ENCODE results near the gene C21orf58. TPM values are rescaled to one million over a fixed set of nuclear protein-coding genes. Genes with fewer than 3 reads are reported as not detected.

The C21orf58 gene
- polyA plus RNA-seq, 4 donors, result 9.6 to 13.3 (median 10.9) TPM

DNA sequence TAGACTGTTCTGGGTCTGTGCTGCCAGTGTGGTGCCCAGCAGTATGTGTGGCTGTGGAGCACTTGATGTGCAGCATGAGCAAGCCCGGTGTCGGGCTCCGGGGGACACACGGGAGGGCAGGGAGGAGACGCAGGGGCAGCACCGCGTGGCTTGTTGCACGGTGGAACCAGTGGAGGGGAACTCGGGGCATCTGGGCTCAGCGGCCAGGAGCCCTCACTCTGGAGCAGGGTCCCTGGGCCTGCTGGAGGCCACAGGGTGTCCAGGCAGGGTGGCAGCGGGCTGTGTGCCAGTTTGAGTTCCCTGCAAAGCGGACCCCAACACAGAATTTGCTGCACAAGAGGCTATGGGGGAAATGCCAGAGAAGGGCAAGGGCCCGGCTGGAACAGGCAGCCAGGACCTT is 30.8 kb upstream of the C21orf58 start:
- DNase-seq (ENCODE audit: low read depth in 4 of 4, low spot score in 3 of 4), result no peak

DNA sequence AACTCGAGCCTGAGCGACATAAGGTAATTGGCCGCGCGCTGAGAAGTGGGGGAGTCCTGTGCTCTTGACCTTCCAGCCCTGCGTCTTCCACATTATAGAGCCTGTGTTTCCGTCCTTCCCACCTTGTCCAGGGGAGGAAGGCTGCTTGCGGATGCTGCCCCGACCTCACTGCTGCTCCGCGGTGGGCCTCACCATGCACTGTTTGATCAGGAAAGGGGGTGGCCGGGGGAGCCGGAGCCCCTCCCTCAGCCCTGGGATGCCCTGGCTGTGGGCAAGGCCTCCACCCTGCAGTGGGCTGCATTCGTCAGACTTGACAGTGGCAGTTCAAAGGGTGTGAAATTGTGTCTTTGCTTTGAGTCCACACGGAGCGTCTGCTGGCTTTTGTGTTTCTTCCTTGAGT is 30.4 kb upstream of the C21orf58 start:
- DNase-seq (ENCODE audit: low read depth in 4 of 4, low spot score in 3 of 4), result no peak

DNA sequence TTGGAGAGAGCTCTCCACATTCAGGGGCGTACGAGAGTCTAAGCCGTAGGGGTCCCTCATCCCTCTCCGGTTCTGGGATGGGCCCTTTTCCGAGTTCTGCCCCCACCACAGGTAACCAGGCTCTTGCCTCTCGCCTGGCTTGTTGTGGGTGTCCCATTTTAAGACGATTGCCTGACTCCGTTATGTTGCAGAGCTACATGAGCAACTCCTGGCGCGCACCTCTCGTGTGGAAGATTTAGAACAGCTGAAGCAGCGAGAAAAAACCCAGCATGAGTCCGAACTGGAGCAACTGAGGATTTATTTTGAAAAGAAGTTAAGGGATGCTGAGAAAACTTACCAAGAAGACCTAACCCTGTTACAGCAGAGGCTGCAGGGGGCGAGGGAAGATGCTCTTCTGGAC is 29.2 kb upstream of the C21orf58 start:
- no peak for DNase-seq (ENCODE audit: low read depth in 4 of 4, low spot score in 3 of 4)

DNA sequence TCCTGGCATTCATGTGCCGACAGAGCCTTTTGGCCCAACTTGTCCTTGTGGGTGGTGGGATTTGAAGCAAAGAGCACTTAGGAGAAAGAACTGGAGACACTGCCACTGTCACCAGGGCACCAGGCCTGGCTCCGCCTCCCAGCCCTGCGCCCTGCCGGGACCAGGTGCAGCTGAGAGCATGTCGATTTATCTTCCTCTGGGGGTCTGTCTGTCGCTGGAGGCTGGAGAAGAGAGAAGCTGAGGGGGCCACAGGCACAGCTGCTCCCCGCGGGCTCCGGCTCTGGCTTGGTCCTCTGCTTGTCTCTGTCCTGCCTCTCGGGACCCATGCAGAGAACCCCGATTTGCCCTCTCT is 28.5 kb upstream of the C21orf58 start:
- no peak for DNase-seq (ENCODE audit: low read depth in 4 of 4, low spot score in 3 of 4)

DNA sequence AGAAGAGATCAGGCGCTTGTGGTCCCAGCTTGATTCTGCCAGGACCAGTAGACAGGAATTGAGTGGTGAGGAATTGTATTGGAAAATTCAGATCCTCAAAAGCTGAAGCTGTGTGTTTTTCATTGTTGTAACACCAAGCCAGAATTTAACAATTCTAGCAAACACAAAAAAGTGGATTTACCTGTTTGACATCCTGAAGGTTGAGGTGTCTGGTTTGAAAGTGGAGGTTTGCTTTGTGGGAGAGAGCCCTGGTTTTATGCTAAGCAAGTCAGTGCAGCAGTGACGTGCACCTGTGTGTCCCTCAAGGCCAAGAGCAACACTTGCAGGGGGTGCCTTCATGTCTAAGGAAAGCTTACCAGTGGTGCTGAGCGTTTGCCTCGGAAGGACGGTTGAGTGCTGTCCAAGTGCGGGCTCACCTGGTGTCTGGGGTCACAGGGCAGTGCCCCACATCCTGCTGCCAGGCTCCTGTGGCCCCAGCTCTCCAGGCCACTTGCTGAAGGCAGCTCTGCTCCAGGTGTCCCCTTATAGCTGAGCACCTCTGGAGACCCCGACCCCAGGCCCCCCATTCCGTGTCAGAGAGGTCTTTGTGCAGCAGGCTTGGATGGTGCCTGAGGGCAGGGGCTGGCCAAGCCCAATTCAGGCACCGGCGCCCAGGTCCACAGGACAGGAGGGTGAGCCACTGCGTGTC is 27.9 kb upstream of the C21orf58 start:
- no peak for DNase-seq (ENCODE audit: low read depth in 4 of 4, low spot score in 3 of 4)

DNA sequence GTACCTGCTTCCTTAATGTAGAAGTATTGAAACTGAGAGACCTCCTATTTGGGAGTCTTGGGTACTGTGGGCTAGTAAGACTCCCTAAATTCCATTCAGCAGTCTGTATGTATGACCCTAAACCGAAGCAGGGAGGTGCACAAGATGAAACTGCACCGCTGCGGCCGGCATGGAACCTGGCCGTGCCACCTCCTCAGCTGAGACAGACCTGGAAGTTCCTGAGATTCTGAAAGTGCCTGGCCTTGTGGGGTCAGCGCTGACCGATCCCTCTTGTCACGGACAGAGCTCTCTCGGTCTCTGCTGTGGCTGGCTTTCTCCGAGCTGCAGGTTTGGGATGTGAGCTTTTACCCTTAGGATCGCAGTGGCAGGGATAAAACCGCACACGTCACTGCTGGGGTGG is 27.3 kb upstream of the C21orf58 start:
- DNase-seq (ENCODE audit: low read depth in 4 of 4, low spot score in 3 of 4), result no peak

DNA sequence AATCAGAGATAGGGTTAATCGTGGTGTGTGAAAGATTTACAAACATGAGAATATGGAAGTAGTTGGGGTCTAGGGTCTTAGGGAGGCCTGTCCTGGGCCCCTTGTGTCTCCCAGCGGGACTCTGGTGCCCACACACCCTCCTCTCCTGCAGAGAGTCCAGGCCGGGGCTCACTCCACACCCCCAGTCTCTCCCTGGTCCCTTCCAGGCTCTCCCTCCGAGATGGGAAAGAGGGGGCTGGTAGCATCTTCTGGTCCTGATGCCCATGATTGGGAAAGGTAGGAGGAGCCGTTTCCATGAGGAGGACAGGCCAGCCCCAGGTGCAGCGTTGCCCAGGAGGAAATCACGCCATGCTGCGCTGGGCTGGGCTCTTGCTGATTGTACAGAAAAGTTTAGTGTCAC is 26.9 kb upstream of the C21orf58 start:
- no peak for DNase-seq (ENCODE audit: low read depth in 4 of 4, low spot score in 3 of 4)

DNA sequence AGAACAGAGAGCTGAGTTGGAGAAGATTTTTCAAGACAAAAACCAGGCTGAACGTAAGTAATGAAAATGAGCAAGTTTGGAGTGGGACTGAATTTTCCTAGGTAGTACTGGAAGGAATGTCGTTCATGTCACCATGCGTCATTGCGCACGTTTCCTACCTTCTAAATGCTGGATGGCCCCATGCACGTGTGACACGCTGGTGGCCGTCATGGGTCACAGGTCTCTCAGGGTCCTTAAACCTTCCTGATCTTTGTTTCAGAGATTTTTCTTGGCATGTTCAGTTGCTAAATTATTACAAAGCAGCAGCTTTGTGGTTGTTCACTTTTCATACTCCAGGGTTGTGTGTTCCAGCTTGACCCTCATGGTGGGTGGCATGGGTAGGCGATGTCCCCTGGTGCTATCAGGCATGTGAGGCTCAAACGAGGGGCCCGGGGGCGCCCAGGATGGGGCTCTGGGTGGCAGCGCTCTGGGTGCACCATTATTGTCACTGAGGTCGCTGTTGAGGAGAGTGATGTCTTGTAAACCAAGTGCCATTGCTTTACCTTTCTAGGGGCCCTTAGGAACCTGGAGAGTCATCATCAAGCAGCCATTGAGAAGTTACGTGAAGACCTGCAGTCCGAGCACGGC is 25.6 kb upstream of the C21orf58 start:
- DNase-seq (ENCODE audit: low read depth in 4 of 4, low spot score in 3 of 4), result no peak

DNA sequence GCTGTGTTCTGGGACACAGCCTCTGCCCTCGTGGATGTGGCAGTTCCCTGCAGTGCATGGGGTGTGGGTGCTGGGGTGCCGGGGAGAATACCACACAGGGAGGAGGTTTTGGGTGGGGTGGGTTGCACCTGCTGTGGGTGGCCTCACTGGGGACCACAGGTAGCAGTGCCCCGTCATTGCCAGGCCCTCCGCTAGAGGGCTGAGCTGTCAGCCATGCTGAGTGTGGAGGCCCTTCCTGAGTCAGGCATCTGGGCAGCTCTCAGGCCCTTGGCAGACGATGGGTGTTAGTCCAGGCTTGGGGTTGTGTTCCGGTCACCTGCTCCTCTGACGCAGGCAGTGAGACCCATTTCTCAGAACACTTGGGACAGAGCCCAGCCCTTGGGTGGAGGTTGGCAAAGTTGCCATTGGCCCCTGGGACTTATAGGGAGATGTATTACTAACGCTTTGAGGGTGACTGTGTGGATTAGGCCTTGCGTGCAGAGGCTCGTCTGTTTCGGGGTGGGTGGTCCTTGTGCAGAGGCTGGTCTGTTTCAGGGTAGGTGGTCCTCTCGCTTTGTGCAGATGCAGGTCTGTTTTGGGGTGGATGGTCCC is 24.2 kb upstream of the C21orf58 start:
- DNase-seq (ENCODE audit: low read depth in 4 of 4, low spot score in 3 of 4), result no peak

DNA sequence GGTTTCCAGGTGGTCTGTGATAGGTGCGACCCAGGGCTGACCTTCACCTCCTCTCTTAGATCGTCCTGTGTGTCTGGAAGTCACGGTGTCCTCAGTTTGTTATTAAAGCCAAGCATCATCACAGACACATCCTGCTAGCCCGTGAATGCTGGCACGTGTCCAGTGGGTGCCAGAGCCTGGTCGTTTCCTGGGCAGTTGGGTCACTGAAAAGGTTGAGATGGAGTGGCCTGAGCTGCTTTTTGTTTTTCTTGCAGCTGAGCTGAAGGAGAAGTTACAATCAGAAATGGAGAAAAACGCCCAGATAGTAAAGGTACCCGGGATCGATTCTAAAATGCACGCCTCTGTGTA is 23.5 kb upstream of the C21orf58 start:
- DNase-seq (ENCODE audit: low read depth in 4 of 4, low spot score in 3 of 4), result no peak

DNA sequence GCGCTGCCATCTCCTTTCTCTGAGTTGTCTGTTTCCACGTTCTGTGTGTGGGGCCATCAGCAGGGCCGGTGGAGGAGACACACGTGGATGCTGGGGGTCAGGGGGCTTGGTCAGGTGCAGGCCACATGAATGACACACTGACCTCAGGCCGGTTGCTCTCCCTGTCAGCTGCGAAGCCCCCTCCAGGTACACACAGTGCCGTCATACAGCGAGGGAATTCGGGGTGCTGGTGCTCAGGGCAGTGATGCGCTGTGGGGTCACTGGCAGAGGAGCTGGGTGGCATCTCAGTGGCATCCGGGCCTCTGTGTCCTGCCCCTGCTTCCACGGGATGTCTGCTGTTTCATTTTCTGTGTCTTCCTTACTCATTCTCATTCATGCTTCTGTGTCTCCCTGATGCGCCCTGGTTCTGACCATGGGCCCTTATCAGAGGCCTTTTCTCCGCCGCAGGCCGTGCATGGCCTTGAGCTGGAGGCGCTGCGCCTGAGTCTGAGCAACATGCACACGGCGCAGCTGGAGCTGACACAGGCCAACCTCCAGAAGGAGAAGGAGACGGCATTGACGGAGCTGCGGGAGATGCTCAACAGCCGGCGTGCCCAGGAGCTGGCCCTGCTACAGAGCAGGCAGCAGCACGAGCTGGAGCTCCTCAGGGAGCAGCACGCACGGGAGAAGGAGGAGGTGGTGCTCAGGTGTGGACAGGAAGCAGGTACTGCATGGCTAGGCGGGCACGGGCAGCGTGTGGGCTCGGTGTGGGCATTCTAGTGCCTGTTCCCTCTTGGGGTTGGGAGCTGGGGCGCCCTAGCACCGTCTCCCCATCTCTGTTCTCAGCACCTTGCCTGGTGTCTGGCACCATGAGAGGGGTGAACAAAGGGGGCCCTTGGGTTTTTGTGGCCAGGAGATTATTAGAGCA is 22.9 kb upstream of the C21orf58 start:
- DNase-seq (ENCODE audit: low read depth in 4 of 4, low spot score in 3 of 4), result no peak

DNA sequence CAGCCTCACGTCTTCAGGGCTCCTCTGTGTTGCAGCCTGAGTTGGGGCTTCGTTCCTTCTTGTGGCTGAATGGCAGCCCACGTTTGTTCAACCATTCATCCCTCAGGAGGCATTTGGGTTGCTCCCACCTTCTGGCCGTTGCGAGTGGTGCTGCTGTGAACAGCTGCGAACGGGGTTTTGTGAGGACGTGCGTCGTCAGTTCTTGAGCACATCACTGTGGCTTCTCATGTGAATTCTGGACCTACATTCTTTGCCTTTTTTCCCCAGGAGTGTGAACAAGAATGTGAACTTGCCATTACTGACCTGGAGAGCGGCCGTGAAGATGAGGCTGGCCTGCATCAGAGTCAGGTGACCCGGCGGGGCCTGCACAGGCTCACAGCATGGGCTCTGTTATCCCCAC is 22.2 kb upstream of the C21orf58 start:
- DNase-seq (ENCODE audit: low read depth in 4 of 4, low spot score in 3 of 4), result no peak

DNA sequence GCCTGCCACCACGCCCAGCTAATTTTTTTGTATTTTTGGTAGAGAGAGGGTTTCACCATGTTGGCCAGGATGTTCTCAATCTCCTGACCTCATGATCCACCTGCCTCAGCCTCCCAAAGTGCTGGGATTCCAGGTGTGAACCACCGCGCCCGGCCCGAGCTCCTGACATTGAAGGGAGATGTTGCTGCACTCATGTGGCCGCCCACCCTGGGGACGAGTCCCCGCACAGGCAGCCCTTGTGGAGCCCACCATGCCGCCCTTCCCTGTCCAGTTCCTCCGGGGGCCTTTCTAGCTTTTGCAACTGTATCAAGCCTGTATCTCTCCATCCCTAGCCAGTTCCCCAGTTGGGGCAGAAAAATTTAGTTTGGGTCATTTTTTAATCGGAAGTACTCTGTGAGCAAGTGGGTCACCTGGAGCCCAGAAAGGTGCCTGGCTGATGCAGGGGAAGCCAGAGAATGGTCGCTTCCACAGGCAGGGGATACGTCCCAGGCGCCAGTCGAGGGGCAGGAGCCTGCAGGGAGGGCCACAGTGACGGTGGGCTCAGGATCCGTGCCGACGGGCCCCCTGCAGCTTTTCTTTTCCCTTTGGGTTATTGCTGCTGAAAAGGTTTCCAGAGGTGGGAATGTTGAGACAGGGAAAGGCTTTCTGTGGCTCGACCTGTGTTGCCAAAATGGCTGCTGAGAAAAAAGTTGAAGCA is 20.7 kb upstream of the C21orf58 start:
- DNase-seq (ENCODE audit: low read depth in 4 of 4, low spot score in 3 of 4), result no peak

DNA sequence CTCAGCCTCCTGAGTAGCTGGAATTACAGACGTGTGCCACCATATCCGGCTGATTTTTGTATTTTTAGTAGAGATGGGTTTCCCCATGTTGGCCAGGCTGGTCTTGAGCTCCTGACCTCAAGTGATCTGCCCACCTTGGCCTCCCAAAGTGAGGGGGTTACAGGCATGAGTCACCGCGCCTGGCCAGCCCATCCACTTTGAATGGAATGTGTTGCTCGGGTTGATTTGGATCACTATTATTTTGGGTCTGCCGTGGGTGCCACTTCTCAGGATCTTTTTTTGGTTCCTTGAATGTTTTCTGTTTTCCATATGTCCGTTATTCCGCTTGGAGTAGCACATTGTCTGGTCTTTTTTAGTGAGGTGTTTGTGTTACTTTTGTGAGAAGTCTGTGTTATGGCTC is 17.3 kb upstream of the C21orf58 start:
- no peak for DNase-seq (ENCODE audit: low read depth in 4 of 4, low spot score in 3 of 4)

DNA sequence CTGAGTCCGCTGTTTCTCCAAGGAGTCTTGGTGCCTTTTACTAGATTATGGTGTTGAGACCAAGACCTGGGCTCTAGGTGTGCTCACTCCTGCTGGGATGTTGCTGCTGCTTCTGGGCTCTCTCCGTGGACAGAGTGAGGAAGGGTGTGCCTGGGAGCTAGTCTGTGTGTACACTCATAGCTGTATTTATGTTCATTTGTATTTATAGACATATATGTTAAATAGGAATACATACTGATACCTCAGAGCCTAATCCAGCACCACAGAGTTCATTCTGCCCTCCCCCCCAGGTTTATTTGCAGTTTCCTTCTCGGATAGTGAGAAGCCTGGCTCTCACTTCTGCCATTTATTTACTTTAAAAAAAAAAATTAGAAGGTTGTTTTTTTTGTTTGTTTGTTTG is 12.9 kb upstream of the C21orf58 start:
- DNase-seq (ENCODE audit: low read depth in 4 of 4, low spot score in 3 of 4), result no peak

DNA sequence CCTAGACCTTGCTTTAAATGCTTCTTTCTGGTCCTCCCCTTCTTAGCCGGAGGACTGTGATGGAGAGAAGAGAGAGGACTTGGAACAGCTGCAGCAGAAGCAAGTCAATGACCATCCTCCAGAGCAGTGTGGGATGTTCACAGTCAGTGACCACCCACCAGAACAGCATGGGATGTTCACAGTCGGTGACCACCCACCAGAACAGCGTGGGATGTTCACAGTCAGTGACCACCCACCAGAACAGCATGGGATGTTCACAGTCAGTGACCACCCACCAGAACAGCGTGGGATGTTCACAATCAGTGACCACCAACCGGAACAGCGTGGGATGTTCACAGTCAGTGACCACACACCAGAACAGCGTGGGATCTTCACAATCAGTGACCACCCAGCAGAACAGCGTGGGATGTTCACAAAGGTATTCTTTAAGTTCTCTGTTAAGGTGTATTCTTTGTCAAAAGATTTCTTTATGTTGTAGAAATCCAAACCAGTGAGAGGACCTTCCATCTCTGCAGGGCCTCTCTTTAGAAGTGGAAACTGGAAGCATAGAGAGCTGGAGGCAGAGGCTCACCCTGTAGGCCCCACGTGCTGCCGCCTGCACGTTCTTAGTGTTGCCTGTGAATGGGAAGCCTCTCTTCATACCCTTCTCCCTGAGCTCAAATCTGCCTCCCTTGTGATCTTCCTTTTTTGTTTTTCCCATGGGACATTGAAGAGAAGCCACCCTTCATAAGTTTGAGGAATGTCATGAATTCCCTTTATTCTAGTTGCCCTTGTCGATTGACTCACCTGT is 10.9 kb upstream of the C21orf58 start:
- no peak for DNase-seq (ENCODE audit: low read depth in 4 of 4, low spot score in 3 of 4)

DNA sequence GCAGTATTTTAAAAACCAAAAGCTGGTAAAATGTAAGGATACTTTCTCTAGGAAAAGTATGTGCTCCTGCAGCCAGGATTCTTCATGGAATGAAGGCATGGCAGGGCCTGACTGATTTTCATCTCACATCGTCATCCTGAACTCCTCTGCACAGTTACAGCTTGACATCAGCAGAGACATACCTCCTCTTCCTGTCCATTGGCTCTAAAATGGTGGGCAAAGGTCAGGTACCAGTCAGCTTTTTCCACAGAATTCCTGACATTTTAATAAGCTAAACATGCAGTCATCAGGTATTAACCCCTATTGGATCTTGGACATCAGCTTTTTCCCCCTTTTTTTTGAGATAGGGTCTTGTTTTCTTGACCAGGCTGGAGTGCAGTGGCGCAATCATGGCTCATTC is 6.1 kb upstream of the C21orf58 start:
- no peak for DNase-seq (ENCODE audit: low read depth in 4 of 4, low spot score in 3 of 4)

DNA sequence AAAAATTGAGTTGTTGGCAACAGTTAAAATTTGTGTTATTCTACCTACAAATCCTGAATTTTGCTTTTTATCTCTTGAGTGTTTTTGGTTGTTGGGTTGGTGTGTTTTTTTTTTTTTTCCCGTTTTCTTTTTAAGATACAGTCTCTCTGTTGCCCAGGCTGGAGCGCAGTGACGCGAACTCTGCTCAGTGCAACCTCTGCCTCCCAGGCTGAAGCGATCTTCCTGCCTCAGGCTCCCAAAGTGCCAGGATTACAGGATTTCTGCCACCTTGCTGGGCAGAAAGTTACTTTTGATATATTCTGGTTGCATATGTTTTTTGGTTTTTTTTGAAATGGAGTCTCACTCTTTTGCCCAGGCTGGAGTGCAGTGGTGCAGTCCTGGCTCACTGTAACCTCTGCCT is 4.5 kb upstream of the C21orf58 start:
- no peak for DNase-seq (ENCODE audit: low read depth in 4 of 4, low spot score in 3 of 4)

DNA sequence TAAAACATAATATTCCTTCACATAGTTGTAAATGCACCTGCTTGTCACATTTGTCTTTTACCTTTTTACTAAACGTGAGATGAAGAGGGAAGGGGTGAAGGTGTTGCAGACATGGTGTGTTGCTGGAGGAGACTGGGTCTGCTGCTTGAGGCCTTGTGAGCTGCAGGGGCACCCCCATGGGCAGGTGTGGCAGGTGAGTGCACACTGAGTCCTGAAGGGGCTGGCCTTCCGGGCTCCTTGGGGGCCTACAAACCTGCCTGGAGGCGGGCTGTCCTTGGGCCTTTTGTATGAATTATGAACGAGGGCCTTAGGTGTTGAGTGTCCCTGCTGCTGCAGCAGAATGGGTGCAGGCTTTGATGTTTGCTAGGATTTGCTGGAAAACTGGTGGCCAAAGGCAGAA is 4.0 kb upstream of the C21orf58 start:
- no peak for DNase-seq (ENCODE audit: low read depth in 4 of 4, low spot score in 3 of 4)

DNA sequence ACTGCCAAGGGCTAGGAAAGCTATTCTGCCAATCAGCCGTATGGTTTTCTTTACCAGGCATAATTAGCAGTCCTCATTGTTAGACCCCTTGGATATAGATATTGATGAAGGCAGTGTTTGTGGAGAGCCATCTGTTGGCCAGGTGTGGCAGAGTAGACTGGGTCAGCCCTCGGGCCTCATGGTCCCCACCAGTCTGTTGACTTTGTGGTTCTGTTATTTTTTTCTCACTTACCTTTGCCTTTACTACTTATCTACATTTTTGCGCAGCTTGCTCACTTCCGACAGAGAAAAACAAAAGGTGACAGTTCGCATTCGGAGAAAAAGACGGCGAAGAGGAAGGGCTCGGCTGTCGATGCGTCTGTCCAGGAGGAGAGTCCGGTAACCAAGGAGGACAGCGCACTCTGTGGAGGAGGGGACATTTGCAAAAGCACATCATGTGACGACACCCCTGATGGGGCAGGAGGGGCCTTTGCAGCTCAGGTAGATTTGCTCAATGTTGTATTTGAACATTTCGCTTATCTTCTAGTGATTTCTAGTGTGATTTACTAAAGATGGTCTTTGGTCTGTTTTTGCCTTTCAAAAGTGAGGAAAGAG is 2.5 kb upstream of the C21orf58 start:
- DNase-seq (ENCODE audit: low read depth in 4 of 4, low spot score in 3 of 4), result no peak
